Adrenal gland (tissue), 5 donors: Measurements from ENCODE around the gene CEND1.

ENCODE experiments used
- CTCF ChIP-seq, 6 experiments: fragments of 450-650 bp in 4 of 6; fragments of 200-600 bp in 2 of 6; sonication (generic) in 1 of 6; IDR thresholded peaks; 1 replicate in 5 of 6; 2 replicates in 1 of 6; pipeline versions ENCODE4 v1.5.1 to v1.8.0; 2016 to 2021; ENCODE audit warnings: antibody characterized with exemption in 6 of 6, mild to moderate bottlenecking in 2 of 6, moderate library complexity in 1 of 6
- POLR2A ChIP-seq, 2 donors: fragments of 450-650 bp; IDR thresholded peaks; one replicate each; pipeline ENCODE4 v1.6.1; 2017; ENCODE audit warnings: antibody characterized with exemption in 2 of 2, mild to moderate bottlenecking in 2 of 2, moderate library complexity in 1 of 2
- donor health status: DM: no; HTN: no; CAD: no.

- no peak for TF ChIP-seq POLR2A (IDR thresholded peaks at IDR 0.05)
- no peak for TF ChIP-seq CTCF (IDR thresholded peaks at IDR 0.05)
Measured at GRCh38 chr11:782264-783174, 7.4 kb downstream of the CEND1 start.
